HG03460 (cell line): ENCODE data around the gene EDDM3A.
"Not testable (repeated sequence)": the region's sequence is repeated elsewhere in the genome, so short reads cannot be mapped to it uniquely, and the experiment has no call there.

Source experiments
- ATAC-seq: cut with Tn5 transposase; IDR thresholded peaks from one replicate; pipeline ENCODE4 v1.9.1; 2021; ENCODE audit not compliant: unreplicated experiment

Gene EDDM3A

GRCh38 chr14:20732979-20733635 lies 12.6 kb upstream of the EDDM3A start:
- no peak for ATAC-seq

GRCh38 chr14:20733684-20734429 lies 11.8 kb upstream of the EDDM3A start:
- ATAC-seq = no peak

- ATAC-seq = no peak
Measured at GRCh38 chr14:20734430-20734806, 11.3 kb upstream of the EDDM3A start.

GRCh38 chr14:20738292-20738691 lies 7.4 kb upstream of the EDDM3A start:
- not testable (repeated sequence) for ATAC-seq

- no peak for ATAC-seq
Measured at GRCh38 chr14:20742132-20742531, 3.6 kb upstream of the EDDM3A start.

GRCh38 chr14:20743556-20743955 lies 2.1 kb upstream of the EDDM3A start:
- ATAC-seq = no peak

- ATAC-seq = no peak
Measured at GRCh38 chr14:20746566-20746965, 879 bp downstream of the EDDM3A start.

GRCh38 chr14:20748439-20748838 lies 2.8 kb downstream of the EDDM3A start:
- no peak for ATAC-seq

GRCh38 chr14:20750194-20750593 lies 4.5 kb downstream of the EDDM3A start:
- ATAC-seq = no peak

- no peak for ATAC-seq
Measured at GRCh38 chr14:20751963-20752562, 6.4 kb downstream of the EDDM3A start.

GRCh38 chr14:20754308-20754707 lies 8.6 kb downstream of the EDDM3A start:
- no peak for ATAC-seq

- no peak for ATAC-seq
Measured at GRCh38 chr14:20755037-20755436, 9.3 kb downstream of the EDDM3A start.

- ATAC-seq = no peak
Measured at GRCh38 chr14:20757965-20758364, 12.3 kb downstream of the EDDM3A start.

- ATAC-seq = not testable (repeated sequence)
Measured at GRCh38 chr14:20759465-20759864, 13.8 kb downstream of the EDDM3A start.

GRCh38 chr14:20760950-20761349 lies 15.3 kb downstream of the EDDM3A start:
- no peak for ATAC-seq

- ATAC-seq = no peak
Measured at GRCh38 chr14:20768593-20768892, 22.9 kb downstream of the EDDM3A start.

- no peak for ATAC-seq
Measured at GRCh38 chr14:20769421-20769820, 23.7 kb downstream of the EDDM3A start.

GRCh38 chr14:20772650-20773049 lies 27.0 kb downstream of the EDDM3A start:
- ATAC-seq = no peak

- no peak for ATAC-seq
Measured at GRCh38 chr14:20774258-20774824, 28.7 kb downstream of the EDDM3A start.

GRCh38 chr14:20775043-20775442 lies 29.4 kb downstream of the EDDM3A start:
- ATAC-seq = no peak

- no peak for ATAC-seq
Measured at GRCh38 chr14:20775901-20776300, 30.2 kb downstream of the EDDM3A start.

- no peak for ATAC-seq
Measured at GRCh38 chr14:20781803-20782202, 36.1 kb downstream of the EDDM3A start.
